Lower leg skin (tissue), 3 donors: ENCODE data around the gene SLC28A1.

Experiments used
- CTCF ChIP-seq, 3 donors: fragments of 450-650 bp; IDR thresholded peaks; one replicate each; pipeline ENCODE4 v1.5.1; 2016; ENCODE audit warnings: antibody characterized with exemption in 3 of 3, mild to moderate bottlenecking in 3 of 3, moderate library complexity in 2 of 3
- POLR2A ChIP-seq, 2 donors: fragments of 450-650 bp; IDR thresholded peaks; one replicate each; pipeline ENCODE4 v1.6.1; 2016 to 2017; ENCODE audit warnings: antibody characterized with exemption in 2 of 2, mild to moderate bottlenecking in 1 of 2, moderate library complexity in 1 of 2

GRCh38 chr15:84914909-84915605 is 30.6 kb downstream of the SLC28A1 start:
- TF ChIP-seq CTCF (IDR thresholded peaks at IDR 0.05), result peak in 1 of 3 donors; percentile 87
- no peak for TF ChIP-seq POLR2A (IDR thresholded peaks at IDR 0.05)
